Middle frontal gyrus (tissue), 1 donor: Measurements from ENCODE around the gene EHBP1.
A peak's percentile ranks its signal among the peaks of the same experiment; 100 is the strongest.

ENCODE experiments used
- DNase-seq: peaks from one replicate; pipeline ENCODE4 v3.0.0-alpha.2; 2015; ENCODE audit warnings: low spot score; ENCODE audit errors: extremely low spot score

EHBP1 gene

GRCh38 chr2:62705007-62705829 lies at the start of gene EHBP1:
EHBP1 (plus strand) TSS chr2:62705713; CDS start chr2:62707192, 1,479 bp downstream.
- DNase-seq: peak; percentile 95

- no peak for DNase-seq
Observed at GRCh38 chr2:62657783-62658182, 47.7 kb upstream of the EHBP1 start.

GRCh38 chr2:62658891-62659290 lies 46.6 kb upstream of the EHBP1 start:
- DNase-seq: no peak

- no peak for DNase-seq
Observed at GRCh38 chr2:62660087-62660486, 45.4 kb upstream of the EHBP1 start.

GRCh38 chr2:62660582-62661262 lies 44.8 kb upstream of the EHBP1 start:
- DNase-seq: no peak

GRCh38 chr2:62661263-62661635 lies 44.3 kb upstream of the EHBP1 start:
- DNase-seq: no peak

- no peak for DNase-seq
Observed at GRCh38 chr2:62662131-62662530, 43.4 kb upstream of the EHBP1 start.

- DNase-seq: no peak
Observed at GRCh38 chr2:62662554-62662953, 43.0 kb upstream of the EHBP1 start.

GRCh38 chr2:62663411-62663810 lies 42.1 kb upstream of the EHBP1 start:
- no peak for DNase-seq

GRCh38 chr2:62663920-62664795 lies 41.4 kb upstream of the EHBP1 start:
- no peak for DNase-seq

- DNase-seq: no peak
Observed at GRCh38 chr2:62665446-62665845, 40.1 kb upstream of the EHBP1 start.

- no peak for DNase-seq
Observed at GRCh38 chr2:62669180-62669579, 36.3 kb upstream of the EHBP1 start.

GRCh38 chr2:62672601-62673000 lies 32.9 kb upstream of the EHBP1 start:
- DNase-seq: no peak

GRCh38 chr2:62675062-62675461 lies 30.5 kb upstream of the EHBP1 start:
- no peak for DNase-seq

- no peak for DNase-seq
Observed at GRCh38 chr2:62685256-62685655, 20.3 kb upstream of the EHBP1 start.

GRCh38 chr2:62686012-62686685 lies 19.4 kb upstream of the EHBP1 start:
- DNase-seq: no peak

- DNase-seq: no peak
Observed at GRCh38 chr2:62687636-62688035, 17.9 kb upstream of the EHBP1 start.

- DNase-seq: no peak
Observed at GRCh38 chr2:62688771-62689170, 16.7 kb upstream of the EHBP1 start.

GRCh38 chr2:62691186-62691585 lies 14.3 kb upstream of the EHBP1 start:
- no peak for DNase-seq

GRCh38 chr2:62692225-62692624 lies 13.3 kb upstream of the EHBP1 start:
- DNase-seq: no peak

- no peak for DNase-seq
Observed at GRCh38 chr2:62698653-62699052, 6.9 kb upstream of the EHBP1 start.
